GM23248 (cell line): Measurements from ENCODE around the gene RGS13.

Experiments
- EZH2 ChIP-seq: fragments of 200-600 bp; sonication (generic); IDR thresholded peaks from 2 replicates; pipeline ENCODE4 v1.6.1; 2018; ENCODE audit warnings: antibody characterized with exemption, mild to moderate bottlenecking; ENCODE audit not compliant: insufficient read depth, poor library complexity, severe bottlenecking
- EZH2phosphoT487 ChIP-seq: fragments of 200-600 bp; sonication (generic); IDR thresholded peaks from 2 replicates; pipeline ENCODE4 v1.6.1; 2018; ENCODE audit warnings: antibody characterized with exemption, moderate library complexity, mild to moderate bottlenecking, low read depth; ENCODE audit not compliant: insufficient read depth

- TF ChIP-seq EZH2 (no peak), EZH2phosphoT487 (no peak)
These were observed 67.6 kb downstream of the RGS13 start for GRCh38 chr1:192703283-192704206.
